ENCODE results near the gene IL17F.
A peak's percentile ranks its signal among the peaks of the same experiment; 100 is the strongest.

The IL17F gene

DNA sequence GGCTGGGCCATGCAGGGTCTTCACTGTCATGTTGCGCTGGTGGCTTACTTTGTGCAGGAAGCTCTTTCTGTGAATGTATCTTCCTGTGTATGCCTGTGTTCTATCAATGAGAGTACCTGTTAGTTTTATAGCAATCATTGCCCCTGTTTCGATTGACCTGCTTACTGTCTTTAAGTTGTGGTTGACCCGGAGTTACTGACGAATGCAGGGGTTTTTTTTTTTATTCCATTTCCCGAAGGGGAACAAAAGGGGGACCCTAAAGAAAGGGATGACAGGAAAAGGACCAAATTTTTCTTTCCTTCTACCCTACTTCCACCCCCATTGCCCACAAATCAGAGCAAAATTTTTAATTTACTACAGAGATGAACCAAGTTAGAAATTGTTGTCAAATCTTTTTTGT lies at the start of gene IL17F:
Gene IL17F, minus strand, starts transcription at position 101 of the 400 bp plus-strand sequence. Its CDS starts 71 bp downstream, at position 30.
- no peak for DNase-seq

DNA sequence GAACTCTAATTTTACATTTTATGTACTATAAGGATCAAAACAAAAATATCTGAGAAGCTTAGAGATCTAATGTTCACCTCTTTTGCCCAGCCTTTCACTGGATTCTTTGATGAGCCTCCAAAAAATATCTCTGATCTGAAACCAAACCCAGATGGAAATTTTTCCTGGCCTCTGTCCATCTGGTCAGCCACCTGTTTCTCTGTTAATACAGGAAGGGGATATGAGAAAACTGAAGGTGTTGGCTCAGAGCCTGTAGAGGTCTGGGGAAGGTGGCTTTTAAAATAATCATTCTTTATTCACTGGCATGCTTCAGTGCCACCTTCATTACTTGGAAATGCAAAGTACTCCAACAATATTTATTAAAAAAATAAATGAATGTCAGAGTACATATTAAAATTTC lies 48.8 kb upstream of the IL17F start:
- DNase-seq, result no peak

DNA sequence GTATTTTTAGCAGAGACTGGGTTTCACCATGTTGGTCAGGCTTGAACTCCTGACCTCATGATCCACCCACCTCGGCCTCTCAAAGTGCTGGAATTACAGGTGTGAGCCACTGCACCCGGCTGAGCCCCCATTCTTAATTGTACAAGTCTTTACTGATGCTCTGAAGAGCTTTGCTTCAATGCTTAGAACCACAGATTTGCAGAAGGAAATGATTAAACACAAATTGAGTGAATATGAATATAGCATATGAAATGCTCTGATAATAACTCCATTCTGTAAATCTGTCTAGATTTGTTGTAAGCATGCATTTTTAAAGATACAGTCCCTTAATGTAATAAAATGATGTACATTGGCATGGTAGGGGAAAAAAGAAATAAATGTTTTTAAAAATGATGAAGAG lies 44.5 kb upstream of the IL17F start:
- no peak for DNase-seq

DNA sequence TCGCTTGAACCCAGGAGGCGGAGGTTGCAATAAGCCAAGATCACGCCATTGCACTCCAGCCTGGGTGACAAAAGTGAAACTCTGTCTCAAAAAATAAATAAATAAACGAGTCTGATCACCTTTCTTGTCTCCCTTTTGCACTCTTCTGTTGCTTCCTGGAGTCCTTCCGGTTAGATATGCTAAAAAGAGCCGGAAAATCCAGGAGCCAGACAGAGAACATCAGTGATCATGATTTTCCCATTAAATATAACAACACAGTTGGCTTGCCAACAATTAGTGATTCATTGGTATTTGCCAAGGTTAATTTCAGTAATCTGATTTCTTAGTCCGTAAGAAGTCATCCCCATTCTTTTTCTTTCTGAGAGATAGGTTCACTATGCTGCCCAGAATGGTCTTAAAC lies 43.9 kb upstream of the IL17F start:
- no peak for DNase-seq

DNA sequence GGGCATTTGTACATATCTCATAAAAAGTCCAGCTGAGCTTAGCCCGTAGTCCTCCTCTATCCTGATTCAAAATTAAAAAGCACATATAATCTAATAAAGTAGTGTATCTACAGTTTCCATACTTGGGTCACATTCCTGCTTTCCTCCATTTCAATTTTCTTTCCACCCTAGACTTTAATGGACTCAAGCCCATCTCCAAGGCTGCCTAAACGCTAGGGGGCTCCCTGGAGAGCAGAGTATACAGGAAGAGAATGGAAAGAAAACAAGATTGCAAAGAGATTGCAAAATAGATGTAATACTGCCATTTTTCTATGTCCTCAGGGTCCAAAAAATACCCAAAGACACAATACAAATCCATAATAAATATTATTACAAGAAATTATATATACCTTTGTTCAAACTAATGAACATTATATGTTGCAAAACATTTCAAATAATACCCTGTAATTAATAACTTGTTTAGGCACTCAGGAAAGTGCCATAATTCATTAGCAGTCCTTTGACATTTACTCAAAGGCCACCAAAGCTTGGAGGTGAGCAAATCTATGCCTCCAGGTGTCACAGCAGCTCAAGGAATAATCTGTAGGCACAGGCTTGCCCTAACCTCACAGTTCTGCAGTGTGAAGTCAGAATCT lies 42.6 kb upstream of the IL17F start:
- no peak for DNase-seq

DNA sequence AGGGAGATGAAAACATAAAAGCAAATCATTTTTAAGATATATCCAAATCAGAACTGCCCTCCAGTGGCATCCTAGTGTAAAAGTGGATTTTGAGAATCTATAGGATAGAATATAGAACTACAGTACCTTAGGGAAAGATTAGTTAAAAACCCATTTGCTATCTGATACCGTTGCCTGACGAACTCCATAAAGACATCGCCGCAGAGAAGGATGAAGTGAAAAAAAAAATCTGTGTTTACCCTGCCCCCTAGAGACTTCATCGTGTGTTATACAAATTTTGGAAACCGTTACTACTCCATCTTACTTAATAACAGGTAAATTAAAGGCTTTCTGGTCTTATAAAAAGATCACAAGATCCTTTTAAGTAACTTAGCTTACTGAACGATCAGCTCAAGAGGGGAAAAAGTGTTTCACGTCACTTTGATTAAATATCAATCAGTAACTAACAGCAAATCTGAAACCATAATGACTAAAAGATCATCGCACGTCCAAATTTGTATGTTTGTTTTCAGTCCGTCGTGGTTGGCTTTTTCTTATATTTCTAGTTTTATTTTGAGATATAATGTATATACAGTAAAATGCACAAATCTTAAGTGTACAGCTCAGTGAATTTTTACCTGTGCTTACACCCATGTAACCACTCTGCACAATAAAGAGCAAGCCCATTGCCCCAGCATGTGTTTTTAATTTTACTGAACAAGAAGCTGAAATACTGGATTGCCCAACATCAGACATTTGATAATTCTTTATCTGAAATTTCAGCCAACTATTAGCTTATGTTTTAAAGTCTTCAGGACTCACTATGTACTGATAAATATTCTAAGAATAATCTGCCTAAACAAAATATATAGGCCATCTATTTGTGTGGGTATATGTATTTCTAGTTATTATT lies 41.1 kb upstream of the IL17F start:
- no peak for DNase-seq

DNA sequence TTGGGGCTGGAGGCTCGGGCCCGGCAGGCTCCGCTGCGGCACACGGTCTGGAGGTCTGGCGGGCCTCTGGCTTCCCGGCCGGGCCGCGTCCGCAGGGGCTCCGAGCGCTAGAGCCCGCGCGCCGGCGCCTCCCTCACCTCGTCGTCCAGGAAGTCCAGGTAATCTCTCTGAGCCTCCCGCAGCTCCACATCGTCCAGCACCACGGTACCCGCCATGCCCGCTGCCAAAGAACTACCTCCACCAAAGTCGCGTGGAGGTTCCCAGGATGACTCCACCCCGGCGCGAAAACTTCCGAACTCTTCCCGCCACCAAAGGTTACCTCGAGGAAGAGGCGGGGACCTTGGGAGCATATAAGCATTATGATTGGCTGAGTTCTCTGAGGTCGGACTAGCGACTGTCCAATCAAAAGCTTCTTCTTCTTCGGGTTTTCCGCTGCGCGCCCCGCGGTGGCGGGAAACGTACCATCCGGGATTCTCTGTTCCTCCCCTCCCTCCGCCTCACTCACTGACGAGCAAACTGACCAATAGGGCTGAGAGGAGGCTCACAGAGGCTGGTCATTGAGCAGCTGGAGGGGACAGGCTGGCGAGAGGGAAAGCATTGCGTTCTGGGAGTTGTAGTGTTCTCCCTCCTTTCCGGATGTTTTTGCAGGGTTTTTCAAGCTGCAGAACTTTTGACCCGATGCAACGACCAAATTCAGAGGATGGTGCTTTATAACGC lies 40.3 kb upstream of the IL17F start, which contains the start of gene MCM3:
Gene MCM3, minus strand, starts transcription at position 283 of the 717 bp plus-strand sequence. Its CDS starts 68 bp downstream, at position 215.
- peak; percentile 97 for DNase-seq

DNA sequence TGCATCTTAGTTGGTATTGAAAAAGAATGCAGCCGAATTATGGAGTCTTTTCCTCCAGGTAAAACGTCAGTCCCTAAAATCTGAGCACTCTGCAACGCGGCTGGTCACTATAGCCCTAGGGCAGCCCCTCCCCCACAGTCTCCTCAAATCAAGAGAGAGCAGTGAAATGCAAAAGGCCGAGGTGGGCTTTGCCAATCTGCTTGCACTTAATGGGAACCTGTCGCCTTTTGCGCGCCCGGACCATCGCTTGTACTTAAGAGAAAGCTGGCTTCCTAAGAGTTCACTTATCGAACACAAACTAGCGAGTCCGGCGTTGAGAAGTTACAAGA lies 39.8 kb upstream of the IL17F start:
- peak; percentile 61 for DNase-seq

DNA sequence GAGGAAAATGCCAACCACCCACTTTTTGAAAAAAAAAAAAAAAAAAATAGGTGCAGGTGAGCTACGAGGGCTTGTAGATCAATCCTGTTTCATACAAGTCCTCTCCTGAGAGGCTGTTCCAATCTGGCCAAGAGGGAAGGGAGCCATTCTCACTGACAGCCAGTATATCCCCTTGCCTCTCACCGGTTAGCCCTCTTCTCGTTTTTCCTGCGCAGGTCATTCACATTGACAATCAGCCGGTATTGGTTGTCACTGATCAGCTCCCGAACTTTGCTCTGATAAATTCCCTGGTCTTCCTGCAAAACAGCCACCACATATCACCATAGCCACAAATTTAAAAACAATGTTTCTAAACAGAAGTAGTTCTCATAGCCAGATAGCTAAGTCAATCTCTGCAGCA lies 38.8 kb upstream of the IL17F start:
- DNase-seq, result no peak

DNA sequence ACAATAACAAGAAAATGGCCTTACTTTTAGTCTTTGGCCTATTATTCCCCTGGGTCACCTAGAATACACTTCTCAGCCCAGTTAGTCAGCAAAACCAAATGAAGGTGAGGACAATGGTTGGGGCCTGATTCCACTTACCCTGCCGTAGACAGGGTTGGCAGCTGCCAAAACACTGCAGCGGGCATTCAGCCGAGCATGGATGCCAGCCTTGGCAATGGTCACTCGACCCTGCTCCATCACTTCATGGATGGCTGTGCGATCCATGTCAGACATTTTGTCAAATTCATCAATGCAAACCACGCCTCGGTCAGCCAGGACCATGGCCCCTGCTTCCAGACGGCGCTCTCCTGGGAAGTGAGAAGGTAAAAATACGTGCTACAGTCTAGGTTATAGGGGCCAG lies 31.8 kb upstream of the IL17F start:
- DNase-seq, result no peak

DNA sequence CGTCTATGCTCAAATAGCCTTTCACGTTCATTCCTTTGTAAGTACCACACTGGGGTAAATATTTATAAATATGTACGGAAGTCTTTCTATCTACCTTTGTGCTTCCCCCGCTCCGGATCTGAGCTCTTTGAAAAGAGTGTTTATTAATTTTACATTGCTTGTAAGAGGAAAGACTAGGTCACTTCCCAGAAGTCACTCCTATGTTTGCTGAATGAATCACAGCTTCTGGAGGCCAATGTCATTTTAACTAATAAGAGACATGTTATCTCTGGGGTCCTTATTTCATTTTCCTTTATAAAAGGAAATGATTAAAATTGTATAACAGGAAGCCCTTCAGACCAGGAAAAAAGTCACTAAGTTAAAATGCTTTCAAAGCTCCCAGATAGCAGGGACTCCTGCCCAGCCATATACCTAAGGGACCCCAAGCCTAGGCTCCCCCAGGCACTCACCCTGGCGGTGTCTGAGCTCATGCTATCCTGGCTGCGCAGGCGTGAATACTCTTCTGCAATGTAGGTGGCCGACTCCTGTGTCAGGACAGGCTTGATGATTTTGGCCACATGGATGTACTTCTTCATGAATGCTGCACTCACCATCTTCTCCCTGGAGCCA lies 27.7 kb upstream of the IL17F start:
- DNase-seq, result no peak

DNA sequence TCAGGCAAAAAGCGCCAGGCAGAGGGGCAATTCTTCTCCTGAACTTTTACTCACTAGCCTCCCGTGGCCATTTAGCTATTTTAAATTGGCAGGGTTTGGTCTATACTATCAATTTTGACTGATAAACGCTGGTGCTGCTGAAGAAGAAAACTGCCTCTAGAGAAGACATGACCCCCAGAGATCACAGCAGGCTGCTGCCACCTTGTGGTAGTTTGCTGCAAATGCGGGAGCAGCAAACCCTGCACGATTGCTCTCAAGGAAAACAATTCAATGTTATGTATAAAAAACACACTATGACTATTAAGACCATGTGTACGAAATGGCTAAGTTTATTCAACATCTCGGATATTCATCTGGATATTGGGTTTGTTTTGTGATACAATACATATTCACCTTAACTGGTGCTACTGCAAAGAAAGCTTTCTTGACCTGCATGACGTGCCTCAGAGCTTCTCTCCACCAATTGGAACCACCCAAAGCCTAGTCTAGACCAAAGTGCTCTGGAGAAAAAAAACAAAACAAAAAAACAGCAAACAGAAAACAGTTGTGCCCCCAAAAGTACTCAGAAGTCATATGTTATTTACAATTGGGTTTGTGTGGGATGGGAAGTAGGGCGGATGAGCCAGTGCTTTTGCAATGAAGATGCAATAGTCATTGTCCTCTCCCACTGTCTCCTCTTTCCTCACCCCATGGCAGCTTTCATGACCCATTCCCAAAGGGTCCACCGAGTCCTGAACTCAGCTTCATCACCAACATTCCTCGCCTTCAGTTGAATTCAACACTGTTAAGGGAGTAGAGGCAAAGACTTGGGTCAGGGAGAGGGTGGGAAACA lies 19.6 kb upstream of the IL17F start:
- DNase-seq, result peak; percentile 75

DNA sequence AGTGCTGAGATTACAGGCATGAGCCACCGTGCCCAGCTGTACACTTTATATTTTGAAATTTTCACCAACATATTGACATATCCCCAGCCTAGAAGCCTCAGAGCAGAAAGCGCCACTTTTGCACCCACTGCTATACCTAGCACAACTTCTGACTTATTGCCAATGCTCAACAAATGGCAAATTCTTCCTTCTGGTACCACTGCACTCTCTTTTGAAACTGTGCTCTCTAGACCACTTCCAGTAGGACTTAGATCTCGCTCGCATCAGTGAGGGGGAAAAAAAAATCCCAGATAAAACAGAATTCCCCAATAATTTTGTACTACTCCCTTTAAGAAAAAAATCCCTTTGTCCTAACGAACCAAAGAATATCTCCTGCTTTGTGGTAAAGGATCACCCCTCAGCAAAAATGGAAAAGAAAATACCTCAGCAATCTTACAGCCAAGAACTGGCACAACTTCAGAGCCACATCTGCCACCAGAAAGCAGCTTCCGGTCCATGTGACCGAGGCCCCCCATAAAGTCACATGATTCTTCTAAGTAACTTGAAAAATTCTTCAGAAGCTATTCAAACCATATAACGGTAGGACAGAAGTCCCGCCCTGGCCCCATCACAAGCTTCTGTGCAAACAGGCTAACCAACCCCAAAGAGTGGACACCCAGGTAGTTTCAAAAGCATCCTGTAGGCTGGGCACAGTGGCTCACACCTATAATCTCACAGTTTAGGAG lies 18.5 kb upstream of the IL17F start:
- no peak for DNase-seq

DNA sequence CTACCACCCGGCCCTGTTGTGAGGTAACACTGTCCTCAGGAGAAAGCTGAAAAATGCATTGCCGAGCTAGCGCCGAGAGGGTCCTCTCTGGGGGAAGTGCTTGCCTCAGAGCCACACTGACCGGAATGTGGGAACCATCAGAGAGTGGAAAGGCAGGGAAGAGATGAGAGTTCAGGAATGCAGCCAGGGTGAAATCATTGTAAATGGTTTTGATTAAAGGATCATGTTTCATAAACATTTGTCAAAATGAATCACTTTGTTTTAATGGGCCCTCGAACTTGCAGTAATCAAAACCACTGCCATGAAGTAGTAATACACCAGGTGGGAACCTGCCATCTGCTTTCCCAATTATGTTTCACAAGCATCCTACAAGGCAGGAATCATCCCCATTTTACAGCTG lies 16.9 kb upstream of the IL17F start:
- no peak for DNase-seq

DNA sequence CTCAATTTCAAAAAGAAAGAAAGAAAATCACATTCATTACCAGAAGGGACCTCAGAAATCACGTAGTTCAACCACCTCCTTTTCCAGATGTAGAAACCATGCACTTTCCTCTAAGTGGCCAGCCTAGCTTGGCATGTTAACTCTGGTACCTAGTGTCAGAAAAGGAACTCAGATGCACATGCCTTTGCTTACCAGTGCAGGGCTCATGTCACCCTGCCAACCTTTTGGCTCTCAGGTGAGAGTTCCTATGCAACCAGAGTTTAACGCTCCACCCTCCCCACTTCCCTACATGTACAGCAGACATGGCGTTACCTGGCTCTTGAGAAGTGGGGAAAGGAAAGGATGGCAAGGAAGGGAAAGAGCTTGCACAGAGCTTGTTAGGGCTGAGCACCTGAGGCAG lies 16.3 kb upstream of the IL17F start:
- no peak for DNase-seq

DNA sequence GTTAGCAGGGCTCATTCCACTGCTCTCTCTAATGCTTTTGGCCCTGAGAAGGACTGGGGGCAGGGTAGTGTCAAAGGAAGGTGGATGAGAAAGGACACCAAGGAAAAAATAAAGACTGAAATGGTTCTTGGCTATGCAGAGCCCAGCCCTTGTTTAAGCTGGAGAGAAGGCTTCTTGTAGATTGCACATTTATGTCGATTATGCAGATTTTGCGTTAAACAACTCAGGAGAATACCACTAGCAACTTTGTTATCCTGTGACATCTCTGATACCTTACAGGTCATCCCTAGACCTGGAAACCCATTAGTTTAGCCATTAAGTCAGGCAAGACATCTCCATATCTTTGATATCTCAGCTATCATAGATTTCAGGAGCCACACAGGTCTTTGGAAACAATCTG lies 11.1 kb upstream of the IL17F start:
- no peak for DNase-seq

DNA sequence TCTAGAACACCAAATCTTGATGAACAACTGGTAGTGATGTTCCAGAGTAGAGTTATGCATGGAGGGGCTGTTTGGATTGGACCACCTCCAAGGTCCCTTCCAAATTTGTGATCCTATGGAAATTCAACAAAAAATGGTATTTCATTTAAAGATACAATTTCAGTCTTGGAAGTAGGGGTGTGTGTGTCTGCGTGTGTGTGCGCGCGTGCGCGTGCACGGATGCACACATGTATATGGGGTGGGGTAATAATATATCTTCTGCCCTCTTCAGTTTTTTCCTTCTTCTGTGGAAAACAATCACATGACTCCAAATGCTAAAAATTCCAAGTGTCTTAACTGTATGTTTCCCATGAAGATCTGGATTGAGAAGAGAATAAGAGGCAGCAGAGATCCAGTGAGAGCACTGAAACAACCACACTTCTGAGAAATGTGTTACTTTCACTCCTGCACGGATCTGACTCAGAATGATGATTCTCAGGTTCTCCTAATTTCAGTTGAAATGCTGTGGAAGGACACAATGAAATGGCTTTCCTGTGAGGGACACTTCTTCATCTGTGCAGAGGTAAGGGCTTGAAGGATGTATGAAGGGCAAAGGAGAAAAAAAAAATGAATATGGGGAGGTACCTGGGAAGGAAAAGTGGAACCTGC lies 10.6 kb upstream of the IL17F start:
- no peak for DNase-seq

DNA sequence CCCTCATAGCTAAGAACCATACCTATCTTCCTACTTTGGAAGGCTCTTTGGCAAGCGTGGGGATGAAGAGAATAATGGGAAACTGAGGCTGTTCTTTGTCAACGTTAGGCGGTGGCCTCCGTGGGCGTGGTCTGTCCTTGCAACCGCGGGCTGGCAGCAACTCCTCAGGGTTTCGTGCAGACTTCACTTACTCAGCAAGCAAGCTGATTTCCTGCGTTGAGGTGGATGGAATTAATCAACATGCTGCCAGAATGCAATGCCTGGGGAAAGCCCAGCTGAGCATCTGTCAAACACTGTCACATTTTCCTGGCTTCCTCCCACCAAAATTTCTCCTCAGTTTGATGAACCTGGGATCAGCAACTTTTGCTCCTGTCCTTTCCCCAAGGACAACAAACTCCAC lies 9.2 kb upstream of the IL17F start:
- no peak for DNase-seq

DNA sequence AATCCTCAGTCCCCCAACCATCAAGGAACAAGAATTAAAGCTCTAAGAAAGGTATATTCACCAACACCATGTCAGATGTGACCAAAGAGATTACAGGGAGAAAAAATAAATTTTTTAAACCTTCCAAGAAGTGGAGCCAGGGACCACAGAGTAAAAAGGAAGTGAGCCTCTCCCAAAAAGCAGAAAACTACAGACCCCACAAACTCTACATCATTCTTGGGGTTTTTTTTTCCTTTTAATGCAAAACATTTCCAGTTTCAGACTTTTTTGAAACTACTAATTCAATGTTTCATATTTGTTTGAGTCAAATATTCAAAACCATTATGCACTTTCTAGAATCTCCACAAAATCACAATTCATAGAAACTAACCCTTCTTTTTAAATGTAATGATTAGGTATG lies 6.8 kb upstream of the IL17F start:
- DNase-seq, result no peak

DNA sequence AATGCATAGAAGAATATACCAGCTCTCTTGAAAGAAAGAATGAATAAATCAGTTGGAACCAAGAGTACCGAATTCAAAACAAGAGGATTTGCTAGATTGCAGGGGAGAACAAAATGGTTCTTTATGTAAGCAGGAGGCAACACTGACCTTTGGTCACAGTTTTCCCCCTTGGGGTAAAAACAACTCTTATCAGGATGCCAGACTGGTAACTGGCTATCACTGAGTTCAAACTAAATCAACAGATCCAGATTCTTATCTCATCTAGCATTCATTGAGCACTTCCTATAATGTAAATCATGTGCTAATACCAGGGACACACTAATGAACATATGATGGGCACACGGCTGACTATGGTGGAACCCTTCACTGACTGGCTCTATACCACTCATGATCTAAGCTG lies 4.8 kb upstream of the IL17F start:
- no peak for DNase-seq

DNA sequence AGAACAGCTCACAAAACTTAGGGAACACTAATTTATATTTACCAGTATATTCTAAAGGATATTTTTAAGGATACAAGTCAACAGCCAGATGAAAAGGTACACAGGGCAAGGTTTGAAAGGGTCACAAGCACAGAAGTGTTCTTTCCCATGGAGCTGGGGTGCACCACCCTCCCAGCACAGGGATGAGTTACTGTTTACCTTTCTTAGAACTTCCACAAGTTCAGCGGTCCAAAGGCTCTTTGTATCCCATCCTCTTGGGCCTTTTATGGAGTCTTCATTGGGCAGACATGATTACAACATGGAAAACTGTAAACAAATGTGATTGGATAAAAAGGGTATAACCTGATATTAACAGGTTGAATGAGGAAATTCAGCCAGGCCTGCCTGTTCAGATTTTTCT lies 1.1 kb upstream of the IL17F start:
- DNase-seq, result no peak

Measured in right forelimb (tissue), 1 donor.